Tibial nerve (tissue), 3 donors: ENCODE measurements around the gene FLOT2.

Source experiments
- CTCF ChIP-seq, 5 experiments: fragments of 200-600 bp in 3 of 5; fragments of 450-650 bp in 2 of 5; sonication (generic) in 3 of 5; IDR thresholded peaks; one replicate each; pipeline ENCODE4 v1.5.1; 2016 to 2019; ENCODE audit warnings: antibody characterized with exemption in 5 of 5, mild to moderate bottlenecking in 3 of 5, moderate library complexity in 2 of 5
- POLR2A ChIP-seq, 2 donors: fragments of 450-650 bp; IDR thresholded peaks; one replicate each; pipeline ENCODE4 v1.6.1; 2017; ENCODE audit warnings: antibody characterized with exemption in 2 of 2, mild to moderate bottlenecking in 2 of 2, moderate library complexity in 2 of 2

- TF ChIP-seq CTCF (IDR thresholded peaks at IDR 0.05) (no peak), POLR2A (IDR thresholded peaks at IDR 0.05) (no peak)
These were observed 28.4 kb upstream of the FLOT2 start for GRCh38 chr17:28925912-28926365.
